Measurements from ENCODE around the gene SH3RF3. TPM values are rescaled to one million over a fixed set of nuclear protein-coding genes. Genes with fewer than 3 reads are reported as not detected.

SH3RF3 gene
- total and polyA plus RNA-seq, 2 of the 13 experiments (the other 11 are each of a cell fraction or from before 2014, with no cell fraction given), result 0.04 TPM; not detected in 1

GRCh38 chr2:109542384-109542783 lies 413.4 kb downstream of the SH3RF3 start (continued):
- TF ChIP-seq GMEB2 (CRISPR knock-in tag; IDR thresholded peaks at IDR 0.05; ENCODE audit: low read depth) (no peak), KLF9 (CRISPR knock-in tag; IDR thresholded peaks at IDR 0.05; ENCODE audit: low read depth) (no peak), THAP11 (CRISPR knock-in tag; IDR thresholded peaks at IDR 0.05) (no peak), NCOA2 (CRISPR knock-in tag; IDR thresholded peaks at IDR 0.05) (no peak), ZBTB7B (CRISPR knock-in tag; IDR thresholded peaks at IDR 0.05) (no peak)

- CTCF ChIA-PET (ENCODE audit: low intra/inter-chr PET ratio, low total read pairs), result interaction anchor here (1.5 to 4.5 kb wide), 6 partner anchors 29 to 190 kb away, joined by 4 to 47 read pairs (median 9); no protein-coding TSS in a partner anchor
- Histone ChIP-seq H4K20me1 (ENCODE audit: insufficient read depth, low read length) (no peaks in the 10 kb centered on the region), H3K27ac (ENCODE audit: extremely low read length, insufficient read depth, low read length) (no peak overlapping the region), H3K9ac (ENCODE audit: insufficient read depth, low read depth, low read length) (no peak overlapping the region), H3K4me1 (ENCODE audit: insufficient read depth, low read length) (peaks cover 14% of the 10 kb centered on the region), H3K4me3 (replicated peaks in 1 of 3; ENCODE audit: insufficient read depth in 1 of 3, low read depth in 2 of 3, low read length in 3 of 3) (no peak overlapping the region), H3K79me2 (ENCODE audit: insufficient read depth, low read length) (no peaks in the 10 kb centered on the region), H3K36me3 (replicated peaks in 1 of 2; ENCODE audit: control insufficient read depth in 1 of 2, insufficient read depth in 2 of 2, low read length in 2 of 2) (peaks cover 11 to 18% of the 10 kb centered on the region in 2 experiments), H3K4me2 (ENCODE audit: low read depth, low read length) (no peak overlapping the region), H3K27me3 (ENCODE audit: control insufficient read depth in 1 of 2, insufficient read depth in 2 of 2, low read length in 2 of 2) (no peaks in the 10 kb centered on the region), H3K9me3 (ENCODE audit: low read length) (no peaks in the 10 kb centered on the region), H2AFZ (ENCODE audit: low read length) (no peak overlapping the region)
- no TSS peak for BruUV-seq (replicated peaks)
- intact Hi-C loops (cut with micrococcal nuclease; ENCODE audit: unreplicated experiment), result loop anchor here (1.0 to 2.0 kb wide), 4 partner anchors 69 to 190 kb away; partner anchors contain the start of gene SOWAHC
- peak; percentile 91 for ATAC-seq
- 33% methylated on average over 10 of the region's 10 CpGs for WGBS (ENCODE audit: low lambda C conversion rate)
- FAIRE-seq, result peak; percentile 87
- POLR2A ChIA-PET, result interaction anchor here (0.9 to 1.6 kb wide), 6 partner anchors 14 to 171 kb away, joined by 3 to 11 read pairs (median 4); partner anchors contain the start of genes SEPTIN10 and SOWAHC
- in situ Hi-C loops (cut with HindIII; ENCODE audit: extremely low pct_ligation_motif_present, low pct_unique_long_range_greater_than_20kb), result loop anchor here (5.0 kb wide), 1 partner anchor 56 kb away; no protein-coding TSS in a partner anchor
- DNase-seq (ENCODE audit: low spot score), result peak; percentile 63
- TF ChIP-seq FOXM1 (CRISPR knock-in tag; IDR thresholded peaks at IDR 0.05), result no peak
- no peak for TF ChIP-seq PAF1 (CRISPR knock-in tag; IDR thresholded peaks at IDR 0.05)
- TF ChIP-seq ZBTB8A (CRISPR knock-in tag; IDR thresholded peaks at IDR 0.05; ENCODE audit: borderline replicate concordance, low read depth), result no peak
- TF ChIP-seq SRSF4 (IDR thresholded peaks at IDR 0.05; ENCODE audit: low read depth, low read length, poor library complexity, severe bottlenecking), result no peak
- no peak for TF ChIP-seq ZNF235 (CRISPR knock-in tag; IDR thresholded peaks at IDR 0.05; ENCODE audit: borderline replicate concordance)
- no peak for TF ChIP-seq ZNF329 (CRISPR knock-in tag; IDR thresholded peaks at IDR 0.05; ENCODE audit: low read depth)
- TF ChIP-seq RFX1 (IDR thresholded peaks at IDR 0.05), result no peak
- TF ChIP-seq ARID5B (CRISPR knock-in tag; IDR thresholded peaks at IDR 0.05), result 0 out of 2 replicates have a peak, but pooled peaks have one; percentile 35
- TF ChIP-seq ZNF12 (CRISPR knock-in tag; IDR thresholded peaks at IDR 0.05), result no peak
- no peak for TF ChIP-seq SIN3A (IDR thresholded peaks at IDR 0.05; ENCODE audit: borderline replicate concordance, low read depth, low read length)
- no peak for TF ChIP-seq TMF1 (CRISPR knock-in tag; IDR thresholded peaks at IDR 0.05; ENCODE audit: low read depth)
Observed at GRCh38 chr2:109545828-109546713, 417.1 kb downstream of the SH3RF3 start.
